SK-N-SH treated with all-trans-retinoic acid at 6 μM for 48 hours (cell line): ENCODE data around the gene PPP1R36.
"Not testable (repeated sequence)": the region's sequence is repeated elsewhere in the genome, so short reads cannot be mapped to it uniquely, and the experiment has no call there.

Source experiments
- ATAC-seq: fragments of 200-7000 bp; cut with Tn5 transposase; 3 replicates; pipeline ENCODE4 v1.9.1; 2020; ENCODE audit warnings: mild to moderate bottlenecking, moderate library complexity
- ARNTL ChIP-seq: fragments of 450-650 bp; formaldehyde crosslinking; IDR thresholded peaks from 2 replicates; pipeline ENCODE4 v1.5.0; 2020; ENCODE audit warnings: low read depth, mild to moderate bottlenecking, moderate library complexity, borderline replicate concordance
- CSDC2 ChIP-seq: fragments of 250-450 bp; sonication (Bioruptor Pico); IDR thresholded peaks from 2 replicates; pipeline ENCODE4 v1.5.0; 2020; ENCODE audit warnings: mild to moderate bottlenecking, moderate library complexity
- ESRRG ChIP-seq: fragments of 250-450 bp; sonication (Bioruptor Pico); IDR thresholded peaks from 2 replicates; pipeline ENCODE4 v1.6.1; 2021; ENCODE audit warnings: mild to moderate bottlenecking
- GLIS3 ChIP-seq: fragments of 250-450 bp; sonication (Bioruptor Pico); IDR thresholded peaks from 2 replicates; pipeline ENCODE4 v1.5.0; 2020; ENCODE audit warnings: mild to moderate bottlenecking, moderate library complexity
- ISL1 ChIP-seq: fragments of 250-450 bp; sonication (Bioruptor Pico); IDR thresholded peaks from 2 replicates; pipeline ENCODE4 v2.1.2; 2022; ENCODE audit warnings: mild to moderate bottlenecking, moderate library complexity
- OSR1 ChIP-seq: fragments of 250-450 bp; sonication (Bioruptor Pico); IDR thresholded peaks from 2 replicates; pipeline ENCODE4 v1.8.0; 2022; ENCODE audit warnings: moderate library complexity, mild to moderate bottlenecking, inconsistent platforms
- PPARA ChIP-seq: fragments of 250-450 bp; sonication (Bioruptor Pico); IDR thresholded peaks from 2 replicates; pipeline ENCODE4 v1.5.0; 2020; ENCODE audit warnings: mild to moderate bottlenecking, borderline replicate concordance
- RARB ChIP-seq: fragments of 250-450 bp; sonication (Bioruptor Pico); IDR thresholded peaks from 2 replicates; pipeline ENCODE4 v1.8.0; 2021; ENCODE audit warnings: mild to moderate bottlenecking, moderate library complexity
- SNAI2 ChIP-seq: fragments of 250-450 bp; sonication (Bioruptor Pico); IDR thresholded peaks from 2 replicates; pipeline ENCODE4 v1.5.0; 2020; ENCODE audit warnings: mild to moderate bottlenecking, moderate library complexity
- TCF4 ChIP-seq: fragments of 250-450 bp; sonication (Bioruptor Pico); IDR thresholded peaks from 2 replicates; pipeline ENCODE4 v1.8.0; 2021; ENCODE audit warnings: mild to moderate bottlenecking, moderate library complexity, borderline replicate concordance
- ZC3H10 ChIP-seq: fragments of 250-450 bp; sonication (Bioruptor Pico); IDR thresholded peaks from 2 replicates; pipeline ENCODE4 v1.5.1; 2021; ENCODE audit warnings: mild to moderate bottlenecking, moderate library complexity
- ZFP3 ChIP-seq: fragments of 250-450 bp; sonication (Bioruptor Pico); IDR thresholded peaks from 2 replicates; pipeline ENCODE4 v1.5.0; 2020; ENCODE audit warnings: mild to moderate bottlenecking, moderate library complexity
- ZFP30 ChIP-seq: fragments of 450-650 bp; formaldehyde crosslinking; IDR thresholded peaks from 2 replicates; pipeline ENCODE4 v1.5.0; 2022; ENCODE audit warnings: mild to moderate bottlenecking, moderate library complexity
- ZNF565 ChIP-seq: fragments of 450-650 bp; formaldehyde crosslinking; conservative IDR thresholded peaks from 2 replicates; pipeline ENCODE4 v1.5.0; 2020; ENCODE audit warnings: low read depth, mild to moderate bottlenecking, moderate library complexity
- ZNF70 ChIP-seq: fragments of 450-650 bp; formaldehyde crosslinking; IDR thresholded peaks from 2 replicates; pipeline ENCODE4 v1.5.0; 2020; ENCODE audit warnings: mild to moderate bottlenecking, moderate library complexity
- ZNF8 ChIP-seq: fragments of 450-650 bp; formaldehyde crosslinking; IDR thresholded peaks from 2 replicates; pipeline ENCODE4 v1.5.0; 2020; ENCODE audit warnings: mild to moderate bottlenecking, moderate library complexity
- TF ChIP-seq, protein P1 (sequence below): fragments of 250-450 bp; sonication (Bioruptor Pico); IDR thresholded peaks from 2 replicates; pipeline ENCODE4 v1.8.0; 2020; ENCODE audit warnings: mild to moderate bottlenecking, moderate library complexity, borderline replicate concordance
- TF ChIP-seq, protein P2 (sequence below): fragments of 250-450 bp; sonication (Bioruptor Pico); IDR thresholded peaks from 2 replicates; pipeline ENCODE4 v1.5.0; 2020; ENCODE audit warnings: mild to moderate bottlenecking, moderate library complexity
- TF ChIP-seq, protein P3 (sequence below): fragments of 250-450 bp; sonication (Bioruptor Pico); IDR thresholded peaks from 2 replicates; pipeline ENCODE4 v1.8.0; 2021; ENCODE audit warnings: low read depth, mild to moderate bottlenecking, moderate library complexity, borderline replicate concordance
- TF ChIP-seq, protein P4 (sequence below): fragments of 250-450 bp; sonication (Bioruptor Pico); IDR thresholded peaks from 2 replicates; pipeline ENCODE4 v1.5.1; 2020; ENCODE audit warnings: low read depth, mild to moderate bottlenecking, moderate library complexity

The PPP1R36 gene

DNA sequence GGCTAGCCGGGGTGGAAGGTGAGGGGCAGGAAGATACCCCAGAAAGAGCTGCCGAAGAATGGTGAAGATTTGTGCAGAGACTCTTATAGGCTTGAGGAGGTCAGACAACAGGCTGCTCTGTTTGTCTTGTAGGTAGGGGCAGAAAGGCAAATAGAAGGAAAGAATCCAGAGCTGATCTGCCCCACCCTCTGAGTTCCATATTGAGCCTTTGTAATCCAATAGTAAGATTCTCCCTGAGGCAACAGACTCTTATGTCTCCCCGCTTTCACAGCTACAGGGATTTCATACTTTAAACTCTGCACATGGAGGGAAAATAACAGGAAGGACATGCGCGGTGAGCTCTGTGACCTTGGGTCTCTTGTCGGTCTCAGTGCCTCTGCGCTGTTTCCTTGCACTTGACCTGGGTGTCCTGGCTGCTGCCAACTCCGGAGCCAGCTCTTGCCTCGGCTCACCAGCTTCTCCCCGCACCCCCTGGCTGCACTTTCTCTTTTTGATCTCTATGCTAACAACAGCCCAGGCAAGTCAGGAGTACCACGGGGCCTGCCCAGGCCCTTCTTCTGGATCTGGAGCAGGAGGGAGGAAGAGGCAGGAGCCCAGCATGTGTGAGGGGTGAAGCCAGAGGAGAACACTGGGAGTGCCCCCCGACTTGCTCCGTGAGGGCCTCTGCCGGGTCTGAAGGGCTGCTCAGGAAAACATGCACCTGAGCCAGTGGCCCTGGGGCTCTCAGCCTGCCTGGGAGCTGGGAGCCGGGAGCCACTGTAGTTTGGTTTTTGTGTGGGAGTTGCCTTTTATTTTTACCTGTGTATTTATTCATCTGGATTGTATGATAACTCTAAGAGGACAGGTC, 75.8 kb downstream of the PPP1R36 start (continued):
- TF ChIP-seq, protein P1, sequence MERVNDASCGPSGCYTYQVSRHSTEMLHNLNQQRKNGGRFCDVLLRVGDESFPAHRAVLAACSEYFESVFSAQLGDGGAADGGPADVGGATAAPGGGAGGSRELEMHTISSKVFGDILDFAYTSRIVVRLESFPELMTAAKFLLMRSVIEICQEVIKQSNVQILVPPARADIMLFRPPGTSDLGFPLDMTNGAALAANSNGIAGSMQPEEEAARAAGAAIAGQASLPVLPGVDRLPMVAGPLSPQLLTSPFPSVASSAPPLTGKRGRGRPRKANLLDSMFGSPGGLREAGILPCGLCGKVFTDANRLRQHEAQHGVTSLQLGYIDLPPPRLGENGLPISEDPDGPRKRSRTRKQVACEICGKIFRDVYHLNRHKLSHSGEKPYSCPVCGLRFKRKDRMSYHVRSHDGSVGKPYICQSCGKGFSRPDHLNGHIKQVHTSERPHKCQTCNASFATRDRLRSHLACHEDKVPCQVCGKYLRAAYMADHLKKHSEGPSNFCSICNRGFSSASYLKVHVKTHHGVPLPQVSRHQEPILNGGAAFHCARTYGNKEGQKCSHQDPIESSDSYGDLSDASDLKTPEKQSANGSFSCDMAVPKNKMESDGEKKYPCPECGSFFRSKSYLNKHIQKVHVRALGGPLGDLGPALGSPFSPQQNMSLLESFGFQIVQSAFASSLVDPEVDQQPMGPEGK (CRISPR knock-in tag) = no peak
- TF ChIP-seq ZNF8 (CRISPR knock-in tag) (no peak), ZC3H10 (CRISPR knock-in tag) (no peak), SNAI2 (CRISPR knock-in tag) (no peak)

DNA sequence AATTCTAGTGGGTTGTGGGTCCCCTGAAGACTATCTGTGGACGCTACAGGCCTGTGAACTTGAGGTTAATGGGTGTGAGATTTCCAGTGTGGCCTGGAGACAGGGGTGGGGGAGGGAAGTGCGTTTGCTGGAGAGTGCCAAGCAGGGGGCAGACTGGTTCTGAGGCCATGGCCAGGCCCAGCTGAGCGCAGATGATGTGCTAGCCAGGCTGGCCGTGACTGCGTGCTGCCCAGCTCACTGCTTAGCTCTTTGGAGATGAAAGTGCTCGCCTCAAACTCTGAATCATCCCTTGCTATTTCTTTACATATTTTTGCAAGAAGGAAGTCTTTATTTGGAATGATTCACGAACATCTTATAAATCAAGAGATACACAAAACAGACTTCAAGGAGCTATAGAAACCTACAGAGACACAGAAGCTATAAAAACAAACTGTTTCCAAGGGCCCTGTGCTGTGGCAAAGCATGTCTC, 79.2 kb downstream of the PPP1R36 start:
- TF ChIP-seq CSDC2 (CRISPR knock-in tag) = peak; percentile 81
- TF ChIP-seq ZFP3 (CRISPR knock-in tag) = no peak
- TF ChIP-seq ISL1 (CRISPR knock-in tag) = peak; percentile 42
- peak; percentile 99 for ATAC-seq

DNA sequence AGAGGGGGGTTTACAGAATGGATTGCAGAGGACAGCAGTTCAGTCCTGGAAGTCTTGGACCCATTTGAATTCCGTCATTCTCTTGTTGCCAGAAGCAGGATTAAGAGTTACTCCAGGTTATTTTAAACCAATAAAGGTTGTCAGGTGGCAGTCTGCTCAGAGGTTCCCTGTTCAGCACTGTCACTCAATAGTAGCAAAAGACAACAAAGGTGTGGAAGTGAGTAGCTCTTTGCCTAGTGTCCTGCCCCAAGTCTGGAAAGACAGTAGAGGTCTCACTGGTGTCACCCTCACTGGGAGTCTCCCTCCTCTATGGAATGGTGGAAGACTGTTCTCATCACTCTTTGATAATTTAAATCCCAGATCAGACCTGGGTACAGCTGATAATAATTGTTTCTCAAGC, 81.0 kb downstream of the PPP1R36 start:
- TF ChIP-seq, protein P2, sequence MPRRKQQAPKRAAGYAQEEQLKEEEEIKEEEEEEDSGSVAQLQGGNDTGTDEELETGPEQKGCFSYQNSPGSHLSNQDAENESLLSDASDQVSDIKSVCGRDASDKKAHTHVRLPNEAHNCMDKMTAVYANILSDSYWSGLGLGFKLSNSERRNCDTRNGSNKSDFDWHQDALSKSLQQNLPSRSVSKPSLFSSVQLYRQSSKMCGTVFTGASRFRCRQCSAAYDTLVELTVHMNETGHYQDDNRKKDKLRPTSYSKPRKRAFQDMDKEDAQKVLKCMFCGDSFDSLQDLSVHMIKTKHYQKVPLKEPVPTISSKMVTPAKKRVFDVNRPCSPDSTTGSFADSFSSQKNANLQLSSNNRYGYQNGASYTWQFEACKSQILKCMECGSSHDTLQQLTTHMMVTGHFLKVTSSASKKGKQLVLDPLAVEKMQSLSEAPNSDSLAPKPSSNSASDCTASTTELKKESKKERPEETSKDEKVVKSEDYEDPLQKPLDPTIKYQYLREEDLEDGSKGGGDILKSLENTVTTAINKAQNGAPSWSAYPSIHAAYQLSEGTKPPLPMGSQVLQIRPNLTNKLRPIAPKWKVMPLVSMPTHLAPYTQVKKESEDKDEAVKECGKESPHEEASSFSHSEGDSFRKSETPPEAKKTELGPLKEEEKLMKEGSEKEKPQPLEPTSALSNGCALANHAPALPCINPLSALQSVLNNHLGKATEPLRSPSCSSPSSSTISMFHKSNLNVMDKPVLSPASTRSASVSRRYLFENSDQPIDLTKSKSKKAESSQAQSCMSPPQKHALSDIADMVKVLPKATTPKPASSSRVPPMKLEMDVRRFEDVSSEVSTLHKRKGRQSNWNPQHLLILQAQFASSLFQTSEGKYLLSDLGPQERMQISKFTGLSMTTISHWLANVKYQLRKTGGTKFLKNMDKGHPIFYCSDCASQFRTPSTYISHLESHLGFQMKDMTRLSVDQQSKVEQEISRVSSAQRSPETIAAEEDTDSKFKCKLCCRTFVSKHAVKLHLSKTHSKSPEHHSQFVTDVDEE (CRISPR knock-in tag) = no peak
- TF ChIP-seq ZNF565 (CRISPR knock-in tag) (no peak), ZNF70 (no peak), ZNF8 (CRISPR knock-in tag) (no peak), ARNTL (CRISPR knock-in tag) (no peak), PPARA (no peak), GLIS3 (CRISPR knock-in tag) (no peak), ISL1 (CRISPR knock-in tag) (no peak), ZC3H10 (CRISPR knock-in tag) (no peak), TCF4 (CRISPR knock-in tag) (no peak)
- TF ChIP-seq, protein P1 (CRISPR knock-in tag) = no peak
- no peak for ATAC-seq

DNA sequence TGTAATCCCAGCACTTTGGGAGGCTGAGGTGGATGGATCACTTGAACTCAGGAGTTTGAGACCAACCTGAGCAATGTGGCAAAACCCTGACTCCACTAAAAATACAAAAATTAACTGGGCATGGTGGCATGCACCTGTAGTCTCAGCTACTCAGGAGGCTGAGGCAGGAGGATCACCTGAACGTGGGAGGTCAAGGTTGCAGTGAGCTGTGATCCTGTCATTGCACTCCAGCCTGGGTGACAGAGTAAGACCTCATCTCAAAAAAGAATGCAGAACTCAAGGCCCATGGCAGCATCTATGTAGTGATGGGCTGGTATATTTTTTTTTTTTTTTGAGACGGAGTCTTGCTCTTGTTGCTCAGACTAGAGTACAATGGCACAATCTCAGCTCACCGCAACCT, 81.5 kb downstream of the PPP1R36 start:
- ATAC-seq = not testable (repeated sequence)

DNA sequence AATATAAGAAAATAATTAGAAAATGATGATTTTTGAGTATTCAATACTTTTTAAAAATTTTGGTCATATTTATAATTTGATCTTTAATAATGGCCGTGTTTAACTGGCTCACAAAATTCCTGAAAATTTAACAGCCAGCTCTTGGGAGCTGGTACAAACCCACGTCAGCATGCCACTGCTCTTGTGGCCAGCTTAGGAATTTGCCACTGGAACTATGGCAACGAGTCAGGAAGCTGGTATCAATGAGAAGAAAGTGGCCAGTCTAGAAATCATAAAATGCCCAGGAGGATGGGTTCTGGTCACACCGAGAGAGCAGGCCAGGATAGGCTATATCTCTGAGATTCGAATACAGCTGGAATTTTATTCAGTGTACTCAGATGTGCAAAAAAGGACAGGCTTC, 82.3 kb downstream of the PPP1R36 start:
- no peak for TF ChIP-seq CSDC2 (CRISPR knock-in tag)
- TF ChIP-seq ESRRG (CRISPR knock-in tag) = no peak
- TF ChIP-seq, protein P1 (CRISPR knock-in tag) = no peak
- TF ChIP-seq ZFP30 = no peak
- no peak for TF ChIP-seq ARNTL (CRISPR knock-in tag)
- TF ChIP-seq, protein P3, sequence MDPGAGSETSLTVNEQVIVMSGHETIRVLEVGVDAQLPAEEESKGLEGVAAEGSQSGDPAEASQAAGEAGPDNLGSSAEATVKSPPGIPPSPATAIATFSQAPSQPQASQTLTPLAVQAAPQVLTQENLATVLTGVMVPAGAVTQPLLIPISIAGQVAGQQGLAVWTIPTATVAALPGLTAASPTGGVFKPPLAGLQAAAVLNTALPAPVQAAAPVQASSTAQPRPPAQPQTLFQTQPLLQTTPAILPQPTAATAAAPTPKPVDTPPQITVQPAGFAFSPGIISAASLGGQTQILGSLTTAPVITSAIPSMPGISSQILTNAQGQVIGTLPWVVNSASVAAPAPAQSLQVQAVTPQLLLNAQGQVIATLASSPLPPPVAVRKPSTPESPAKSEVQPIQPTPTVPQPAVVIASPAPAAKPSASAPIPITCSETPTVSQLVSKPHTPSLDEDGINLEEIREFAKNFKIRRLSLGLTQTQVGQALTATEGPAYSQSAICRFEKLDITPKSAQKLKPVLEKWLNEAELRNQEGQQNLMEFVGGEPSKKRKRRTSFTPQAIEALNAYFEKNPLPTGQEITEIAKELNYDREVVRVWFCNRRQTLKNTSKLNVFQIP (CRISPR knock-in tag) = no peak
- no peak for TF ChIP-seq OSR1 (CRISPR knock-in tag)
- TF ChIP-seq PPARA = no peak
- TF ChIP-seq ZNF8 (CRISPR knock-in tag) = no peak
- TF ChIP-seq GLIS3 (CRISPR knock-in tag) = no peak
- TF ChIP-seq RARB (CRISPR knock-in tag) = no peak
- TF ChIP-seq TCF4 (CRISPR knock-in tag) = no peak
- TF ChIP-seq, protein P4, sequence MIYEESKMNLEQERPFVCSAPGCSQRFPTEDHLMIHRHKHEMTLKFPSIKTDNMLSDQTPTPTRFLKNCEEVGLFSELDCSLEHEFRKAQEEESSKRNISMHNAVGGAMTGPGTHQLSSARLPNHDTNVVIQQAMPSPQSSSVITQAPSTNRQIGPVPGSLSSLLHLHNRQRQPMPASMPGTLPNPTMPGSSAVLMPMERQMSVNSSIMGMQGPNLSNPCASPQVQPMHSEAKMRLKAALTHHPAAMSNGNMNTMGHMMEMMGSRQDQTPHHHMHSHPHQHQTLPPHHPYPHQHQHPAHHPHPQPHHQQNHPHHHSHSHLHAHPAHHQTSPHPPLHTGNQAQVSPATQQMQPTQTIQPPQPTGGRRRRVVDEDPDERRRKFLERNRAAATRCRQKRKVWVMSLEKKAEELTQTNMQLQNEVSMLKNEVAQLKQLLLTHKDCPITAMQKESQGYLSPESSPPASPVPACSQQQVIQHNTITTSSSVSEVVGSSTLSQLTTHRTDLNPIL (CRISPR knock-in tag) = no peak
- no peak for TF ChIP-seq ZFP3 (CRISPR knock-in tag)
- TF ChIP-seq ISL1 (CRISPR knock-in tag) = no peak
- no peak for ATAC-seq
